GM12891 (cell line): ENCODE data around the gene SPECC1.

ENCODE experiments used
- PAX5 ChIP-seq: IDR thresholded peaks from 2 replicates; pipeline ENCODE4 v1.6.1; 2011; ENCODE audit warnings: low read length, moderate library complexity, mild to moderate bottlenecking; ENCODE audit not compliant: insufficient read depth, severe bottlenecking
- POLR2A ChIP-seq: IDR thresholded peaks from 2 replicates; pipeline ENCODE4 v1.6.1; 2011; ENCODE audit warnings: low read depth, low read length, control low read depth
- POLR2AphosphoS5 ChIP-seq: IDR thresholded peaks from 2 replicates; pipeline ENCODE4 v1.6.1; 2011; ENCODE audit warnings: low read depth, low read length, control low read depth
- POU2F2 ChIP-seq: IDR thresholded peaks from 2 replicates; pipeline ENCODE4 v1.6.1; 2011; ENCODE audit warnings: low read depth, mild to moderate bottlenecking, control low read depth, low read length, moderate library complexity
- SPI1 ChIP-seq: IDR thresholded peaks from 2 replicates; pipeline ENCODE4 v1.6.1; 2011; ENCODE audit warnings: low read depth, low read length, control low read depth
- TAF1 ChIP-seq: IDR thresholded peaks from 2 replicates; pipeline ENCODE4 v1.6.1; 2011; ENCODE audit warnings: low read depth, low read length, control low read depth

DNA sequence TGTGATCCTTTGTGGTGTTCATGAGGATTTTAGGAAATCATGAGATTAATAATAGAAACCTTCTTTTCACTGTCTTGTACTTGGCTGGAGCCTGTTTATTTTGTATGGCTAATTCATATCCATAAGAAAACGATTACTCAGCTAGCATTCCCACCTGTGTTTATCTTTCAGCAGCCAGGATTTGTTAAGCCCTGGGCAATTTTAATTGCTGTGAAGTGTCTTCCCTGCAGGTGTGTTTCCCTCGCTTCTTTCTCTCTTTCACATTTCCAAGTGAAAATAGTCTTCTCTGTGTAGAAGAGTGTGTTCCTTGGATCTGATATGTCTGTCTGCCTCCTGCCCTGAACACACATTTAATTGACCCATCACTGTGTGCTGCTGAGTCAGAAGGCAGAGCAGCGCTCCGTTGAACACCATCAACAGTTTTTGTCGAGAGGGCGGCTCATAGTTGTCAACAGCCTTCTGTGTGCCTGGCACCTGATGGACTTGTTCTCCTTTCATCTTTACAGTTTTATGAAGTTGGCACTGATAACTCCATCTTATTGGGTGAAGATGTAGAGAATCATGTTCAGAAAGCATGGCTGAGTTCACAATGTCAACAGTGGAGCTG is 83.2 kb downstream of the SPECC1 start:
- TF ChIP-seq POLR2A = no peak
- TF ChIP-seq POLR2AphosphoS5 = no peak
- TF ChIP-seq TAF1 = no peak
- no peak for TF ChIP-seq POU2F2
- no peak for TF ChIP-seq PAX5
- no peak for TF ChIP-seq SPI1
